IPS DF 4.7 (cell line): Measurements from ENCODE around the gene ADAM10.

ENCODE experiments used
- DNase-seq: peaks from one replicate; pipeline ENCODE4 v3.0.0-alpha.2; 2013; ENCODE audit warnings: low spot score; ENCODE audit errors: extremely low read depth

Gene ADAM10

DNA sequence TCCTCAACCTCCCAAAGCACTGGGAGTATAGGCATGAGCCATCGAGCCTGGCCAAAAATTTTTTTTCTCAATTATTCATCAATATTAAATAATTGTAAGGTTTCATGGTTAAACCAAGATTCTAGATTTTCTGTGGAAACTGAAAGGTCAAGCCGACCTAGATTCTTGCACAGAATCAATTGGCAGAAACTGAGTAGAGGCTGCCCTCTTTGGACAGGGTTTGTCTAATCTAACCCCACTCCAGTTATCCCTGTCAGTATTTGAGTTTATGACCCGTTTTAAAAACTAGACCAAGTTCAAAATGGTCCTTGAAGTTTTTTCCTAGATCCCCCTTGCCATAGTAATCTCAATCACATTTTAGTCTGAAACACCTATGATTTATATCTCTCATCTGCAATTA lies 8.6 kb upstream of the ADAM10 start:
- no peak for DNase-seq

- DNase-seq, result no peak
Measured at GRCh38 chr15:58755956-58756355, 6.4 kb upstream of the ADAM10 start.

GRCh38 chr15:58755350-58755749 lies 5.8 kb upstream of the ADAM10 start:
- no peak for DNase-seq

- no peak for DNase-seq
Measured at GRCh38 chr15:58752716-58753115, 3.2 kb upstream of the ADAM10 start.

GRCh38 chr15:58748852-58749531 lies 515 bp downstream of the ADAM10 start:
- no peak for DNase-seq

DNA sequence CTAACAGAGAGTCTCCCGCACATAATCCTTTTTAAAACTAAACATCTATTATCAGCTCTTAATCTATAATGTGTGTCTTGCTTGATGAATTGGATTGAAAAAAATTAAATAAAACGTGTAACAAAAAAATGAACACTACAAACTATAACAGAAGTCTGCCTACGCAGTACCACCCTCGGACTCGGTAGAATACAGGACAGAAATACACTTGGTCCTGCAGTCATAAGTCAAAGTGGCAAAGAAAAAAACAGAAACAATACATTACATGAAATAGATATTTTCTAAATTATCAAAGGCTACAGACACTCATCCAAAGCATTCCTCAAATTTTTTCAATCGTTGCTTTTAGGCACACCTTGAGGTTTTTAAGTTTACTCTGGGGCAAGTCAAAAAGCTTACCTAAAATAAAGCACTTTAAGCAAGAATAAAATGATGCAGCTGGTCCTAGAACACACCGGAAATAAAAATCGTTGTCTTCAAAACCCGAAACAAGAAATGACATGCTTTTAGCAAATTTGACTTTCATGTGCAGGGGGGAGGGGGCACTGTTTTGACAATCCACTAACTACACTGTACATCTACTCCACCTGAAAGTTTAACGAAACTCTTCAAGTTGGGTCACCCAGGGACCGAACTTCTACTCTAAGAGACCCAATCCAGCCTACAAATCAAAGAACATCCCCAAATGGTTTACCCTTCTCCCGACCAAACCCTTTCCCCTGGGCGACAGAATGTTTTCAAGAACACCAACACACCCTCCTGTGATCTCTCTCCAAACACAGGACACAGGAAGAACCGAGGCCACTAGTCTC lies 1.3 kb downstream of the ADAM10 start:
- DNase-seq, result no peak

- DNase-seq, result no peak
Measured at GRCh38 chr15:58746174-58746573, 3.3 kb downstream of the ADAM10 start.

GRCh38 chr15:58742819-58743502 lies 6.5 kb downstream of the ADAM10 start:
- no peak for DNase-seq

DNA sequence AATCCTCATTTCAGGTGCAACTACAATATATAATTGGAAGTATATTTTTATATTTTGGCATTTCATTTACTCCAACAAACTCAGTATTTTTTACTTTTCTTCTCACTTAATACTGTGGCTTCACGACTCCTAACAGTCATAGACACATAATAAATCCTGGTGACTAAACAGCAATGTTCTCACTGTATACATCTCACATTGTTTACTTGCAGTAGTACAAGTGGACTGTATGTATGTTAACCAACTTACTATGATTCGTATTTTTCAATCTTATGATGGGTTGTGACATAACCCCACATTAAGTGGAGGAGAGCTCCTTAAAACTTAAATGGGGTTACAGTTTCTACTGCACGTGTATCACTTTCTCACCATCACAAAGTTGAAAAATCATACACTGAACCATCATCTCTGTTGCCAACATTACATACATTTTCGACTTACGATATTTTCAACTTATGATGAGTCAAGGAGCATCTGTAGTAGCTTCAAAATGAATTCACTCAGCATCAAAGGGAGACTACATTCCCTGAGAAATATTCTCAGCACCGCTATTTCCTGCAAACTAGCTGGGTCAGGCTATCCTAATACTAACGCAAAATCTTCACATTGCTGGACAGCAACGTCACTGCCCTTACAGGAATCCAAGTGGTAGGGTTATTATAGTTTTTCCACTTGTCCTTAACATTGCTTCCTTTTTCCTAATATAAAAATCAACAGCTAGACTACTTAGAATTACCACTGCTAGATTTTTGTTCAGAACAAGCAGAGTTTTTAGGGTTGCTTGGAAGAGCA lies 7.3 kb downstream of the ADAM10 start:
- no peak for DNase-seq

DNA sequence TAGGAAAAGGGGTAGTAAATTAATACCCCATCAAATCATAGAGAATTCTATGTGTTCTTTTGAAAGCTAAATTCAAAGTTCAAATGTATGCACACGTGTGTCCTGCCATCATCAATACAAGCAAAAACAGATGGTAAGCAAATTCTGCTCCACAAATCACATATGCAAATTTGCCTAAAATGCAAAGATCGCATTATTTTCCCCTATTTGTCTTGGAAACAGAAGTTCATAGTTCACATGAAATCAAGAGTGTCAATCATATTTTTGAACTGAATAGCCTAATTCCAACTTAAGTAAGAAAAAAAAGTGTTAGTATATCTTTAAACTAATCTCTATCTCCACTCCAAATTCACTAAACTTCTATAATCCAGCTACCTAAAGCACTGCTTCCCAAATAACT lies 8.5 kb downstream of the ADAM10 start:
- DNase-seq, result no peak

GRCh38 chr15:58740436-58740835 lies 9.1 kb downstream of the ADAM10 start:
- no peak for DNase-seq

- DNase-seq, result no peak
Measured at GRCh38 chr15:58738046-58738707, 11.3 kb downstream of the ADAM10 start.

DNA sequence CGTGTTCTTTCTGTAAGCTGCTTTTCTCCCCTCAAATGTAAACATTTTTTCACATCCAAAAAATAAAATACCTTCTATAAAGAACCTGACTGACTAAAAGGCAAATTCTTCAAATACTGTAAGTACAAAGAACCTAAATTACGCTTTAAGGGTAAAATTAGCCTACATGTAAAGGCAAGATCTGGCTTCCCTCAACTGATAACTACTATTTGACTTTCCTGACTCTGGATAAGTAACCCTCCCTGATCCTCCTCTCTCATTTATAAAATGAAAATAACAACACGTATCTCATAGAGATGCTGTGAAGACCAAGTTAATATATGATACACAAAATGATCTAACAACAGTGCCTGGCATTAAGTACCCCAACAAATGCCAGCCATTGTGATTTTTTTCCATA lies 12.2 kb downstream of the ADAM10 start:
- no peak for DNase-seq

DNA sequence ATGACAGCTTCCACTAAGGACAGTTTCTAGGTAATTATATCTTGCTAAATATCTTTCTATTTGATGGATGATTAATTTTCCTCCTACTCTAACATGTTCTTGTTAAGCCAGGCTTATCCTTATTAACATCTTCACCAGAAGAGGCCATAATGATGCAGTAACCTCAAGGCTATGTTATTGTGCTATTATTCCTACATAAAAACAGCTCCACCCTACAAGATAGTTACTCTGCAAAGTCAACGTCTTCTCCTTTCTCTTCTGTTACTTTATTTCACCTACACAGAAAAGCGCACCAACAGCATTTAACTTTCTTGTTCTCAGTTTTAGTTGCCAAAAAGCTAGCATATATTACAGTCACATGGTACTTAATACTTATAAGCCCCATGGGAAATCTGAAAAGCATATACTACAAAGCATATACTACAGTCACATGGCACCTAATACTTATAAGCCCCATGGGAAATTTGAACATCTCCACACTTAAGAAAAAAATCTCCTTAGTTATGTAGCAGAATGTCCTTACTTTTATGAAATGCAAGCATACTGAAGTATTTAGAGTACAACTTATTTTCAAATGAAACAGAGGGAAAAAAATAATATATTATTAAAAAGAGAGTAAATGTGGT lies 13.4 kb downstream of the ADAM10 start:
- no peak for DNase-seq

- DNase-seq, result no peak
Measured at GRCh38 chr15:58734859-58735258, 14.6 kb downstream of the ADAM10 start.

GRCh38 chr15:58732625-58733363 lies 16.7 kb downstream of the ADAM10 start:
- DNase-seq, result no peak

- DNase-seq, result no peak
Measured at GRCh38 chr15:58731756-58732535, 17.6 kb downstream of the ADAM10 start.

DNA sequence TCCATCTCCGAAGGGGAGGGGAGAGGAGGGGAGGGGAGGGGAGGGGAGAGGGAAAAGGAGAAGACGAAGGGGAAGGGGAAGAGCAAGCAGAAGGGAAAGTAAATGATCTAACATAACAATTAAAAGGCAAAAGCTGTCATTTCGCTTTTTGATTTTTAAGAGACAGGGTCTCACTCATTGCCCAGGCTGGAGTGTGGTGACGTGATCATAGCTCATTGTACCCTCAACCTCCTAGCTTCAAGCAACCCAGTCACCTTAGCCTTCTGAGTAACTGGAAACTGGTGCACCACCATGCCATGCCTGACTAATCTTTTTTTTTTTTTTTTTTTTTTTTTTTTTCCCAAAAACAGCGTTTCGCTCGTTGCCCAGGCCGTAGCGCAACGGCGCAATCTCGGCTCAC lies 22.6 kb downstream of the ADAM10 start:
- no peak for DNase-seq

DNA sequence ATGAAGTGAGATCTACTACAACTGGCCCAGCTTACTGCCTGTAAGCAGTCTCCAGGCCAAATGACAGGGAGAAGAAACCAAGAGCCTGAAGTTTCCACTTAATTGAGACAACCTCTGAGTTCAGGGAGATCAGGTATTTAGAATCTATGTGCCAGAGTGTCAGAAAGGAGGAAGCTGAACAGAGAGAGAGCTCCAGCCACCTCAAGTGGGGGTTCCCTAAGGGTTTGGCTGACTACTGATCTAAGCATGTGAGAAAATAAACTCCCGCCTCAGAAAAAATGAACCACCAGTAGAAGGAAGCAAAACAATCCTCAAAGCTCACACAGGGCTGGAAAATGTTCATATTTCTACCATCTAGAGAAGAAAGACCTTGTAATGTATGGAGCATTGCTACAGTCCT lies 25.0 kb downstream of the ADAM10 start:
- no peak for DNase-seq
